Measurements from ENCODE around the gene GBA2. TPM values are rescaled to one million over a fixed set of nuclear protein-coding genes. Genes with fewer than 3 reads are reported as not detected.

The GBA2 gene
- total and polyA plus RNA-seq, 2 donors (not counting 3 experiments of a cell fraction or from before 2014, with no cell fraction given), result 110 to 158 TPM

DNA sequence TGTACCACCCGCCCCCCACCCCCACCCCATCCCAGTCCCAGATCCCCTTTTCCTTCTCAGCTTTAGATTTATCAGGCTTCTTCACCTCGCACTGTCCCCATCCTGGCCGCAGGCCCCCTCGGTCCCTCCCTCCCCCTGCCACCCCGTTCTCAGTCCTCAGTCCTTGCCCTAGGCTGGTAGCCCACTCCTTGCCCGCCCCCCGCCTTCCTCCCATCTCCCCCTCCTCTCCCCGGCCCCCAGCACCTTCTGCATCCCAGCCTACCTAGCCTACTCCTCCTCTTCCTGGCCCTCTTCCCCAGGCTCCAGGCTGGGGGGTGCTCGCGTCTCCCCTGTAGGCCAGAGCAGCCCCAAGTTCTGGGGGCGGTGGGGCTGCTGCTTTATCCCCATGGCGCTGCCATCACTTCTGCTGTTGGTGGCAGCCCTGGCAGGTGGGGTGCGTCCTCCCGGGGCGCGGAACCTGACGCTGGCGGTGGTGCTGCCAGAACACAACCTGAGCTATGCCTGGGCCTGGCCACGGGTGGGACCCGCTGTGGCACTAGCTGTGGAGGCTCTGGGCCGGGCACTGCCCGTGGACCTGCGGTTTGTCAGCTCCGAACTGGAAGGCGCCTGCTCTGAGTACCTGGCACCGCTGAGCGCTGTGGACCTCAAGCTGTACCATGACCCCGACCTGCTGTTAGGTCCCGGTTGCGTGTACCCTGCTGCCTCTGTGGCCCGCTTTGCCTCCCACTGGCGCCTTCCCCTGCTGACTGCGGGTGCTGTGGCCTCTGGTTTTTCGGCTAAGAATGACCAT lies 43.2 kb upstream of the GBA2 start:
- FAIRE-seq (no peak), DNase-seq (ENCODE audit: low read depth, low spot score) (no peak)
- peak overlapping the region; percentile 76 for H2AFZ ChIP-seq (ENCODE audit: low read depth, low read length)
- H3K27me3 ChIP-seq (ENCODE audit: control insufficient read depth in 2 of 2, insufficient read depth in 2 of 2, low read length in 2 of 2), result no peaks in the 10 kb centered on the region
- peaks cover 7% of the 10 kb centered on the region for H3K79me2 ChIP-seq (ENCODE audit: control insufficient read depth, insufficient read depth, low read length)
- H3K9me3 ChIP-seq (replicated peaks; ENCODE audit: control insufficient read depth, insufficient read depth, low read length), result no peaks in the 10 kb centered on the region
- H4K20me1 ChIP-seq (replicated peaks; ENCODE audit: control insufficient read depth, extremely low read depth, insufficient read depth, low read length), result no peaks in the 10 kb centered on the region
- ChIA-PET POLR2A (no interaction called here), CTCF (interaction anchor here (0.7 to 6.5 kb wide), 10 partner anchors 20 to 154 kb away, joined by 3 to 277 read pairs (median 6); partner anchors contain the start of genes FAM221B, GBA2, HINT2 and MSMP)
- no peaks in the 10 kb centered on the region for H3K9me1 ChIP-seq (replicated peaks; ENCODE audit: control insufficient read depth, extremely low read depth, insufficient read depth, low read length)
- H3K4me3 ChIP-seq (replicated peaks in 1 of 3; ENCODE audit: insufficient read depth in 1 of 3, low read depth in 1 of 3, low read length in 3 of 3), result peak overlapping the region in 1 of 3 experiments; percentile 36
- TF ChIP-seq POLR2A (IDR thresholded peaks at IDR 0.05; ENCODE audit: low read depth, low read length), result no peak
- TF ChIP-seq, protein P1, sequence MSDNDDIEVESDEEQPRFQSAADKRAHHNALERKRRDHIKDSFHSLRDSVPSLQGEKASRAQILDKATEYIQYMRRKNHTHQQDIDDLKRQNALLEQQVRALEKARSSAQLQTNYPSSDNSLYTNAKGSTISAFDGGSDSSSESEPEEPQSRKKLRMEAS (IDR thresholded peaks at IDR 0.05; ENCODE audit: insufficient read depth, insufficient read length), result no peak
- no peak for TF ChIP-seq POLR2AphosphoS5 (IDR thresholded peaks at IDR 0.05; ENCODE audit: insufficient read depth, low read depth, low read length)
- no peak for TF ChIP-seq GATA2 (IDR thresholded peaks at IDR 0.05; ENCODE audit: insufficient read depth, insufficient read length, low read depth, low read length)
- TF ChIP-seq, protein P2, sequence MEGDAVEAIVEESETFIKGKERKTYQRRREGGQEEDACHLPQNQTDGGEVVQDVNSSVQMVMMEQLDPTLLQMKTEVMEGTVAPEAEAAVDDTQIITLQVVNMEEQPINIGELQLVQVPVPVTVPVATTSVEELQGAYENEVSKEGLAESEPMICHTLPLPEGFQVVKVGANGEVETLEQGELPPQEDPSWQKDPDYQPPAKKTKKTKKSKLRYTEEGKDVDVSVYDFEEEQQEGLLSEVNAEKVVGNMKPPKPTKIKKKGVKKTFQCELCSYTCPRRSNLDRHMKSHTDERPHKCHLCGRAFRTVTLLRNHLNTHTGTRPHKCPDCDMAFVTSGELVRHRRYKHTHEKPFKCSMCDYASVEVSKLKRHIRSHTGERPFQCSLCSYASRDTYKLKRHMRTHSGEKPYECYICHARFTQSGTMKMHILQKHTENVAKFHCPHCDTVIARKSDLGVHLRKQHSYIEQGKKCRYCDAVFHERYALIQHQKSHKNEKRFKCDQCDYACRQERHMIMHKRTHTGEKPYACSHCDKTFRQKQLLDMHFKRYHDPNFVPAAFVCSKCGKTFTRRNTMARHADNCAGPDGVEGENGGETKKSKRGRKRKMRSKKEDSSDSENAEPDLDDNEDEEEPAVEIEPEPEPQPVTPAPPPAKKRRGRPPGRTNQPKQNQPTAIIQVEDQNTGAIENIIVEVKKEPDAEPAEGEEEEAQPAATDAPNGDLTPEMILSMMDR (IDR thresholded peaks at IDR 0.05; ENCODE audit: extremely low read depth in 1 of 2, insufficient read depth in 1 of 2, low read depth in 1 of 2, low read length in 2 of 2), result no peak
- TF ChIP-seq FOS (IDR thresholded peaks at IDR 0.05; ENCODE audit: borderline replicate concordance, insufficient read depth, low read length), result no peak
- TF ChIP-seq MYC (IDR thresholded peaks at IDR 0.05; ENCODE audit: low read depth, low read length), result no peak
- TF ChIP-seq JUN (IDR thresholded peaks at IDR 0.05; ENCODE audit: borderline replicate concordance, insufficient read depth, insufficient read length, low read depth), result no peak
- no peak for TF ChIP-seq EZH2 (IDR thresholded peaks at IDR 0.05; ENCODE audit: borderline replicate concordance, low read depth, low read length, severe bottlenecking)
- no peak overlapping the region for H3K9ac ChIP-seq (replicated peaks; ENCODE audit: extremely low read depth, insufficient read depth, low read length)
- no peak overlapping the region for H3K27ac ChIP-seq (ENCODE audit: insufficient read depth, low read depth, low read length)
- intact Hi-C loops (cut with micrococcal nuclease), result no loop called here
- no peak overlapping the region for H3K4me2 ChIP-seq (ENCODE audit: insufficient read depth, low read length)
- peaks cover 30% of the 10 kb centered on the region for H3K4me1 ChIP-seq (ENCODE audit: control insufficient read depth, extremely low read depth, insufficient read depth, low read length)
- no peaks in the 10 kb centered on the region for H3K36me3 ChIP-seq (ENCODE audit: control insufficient read depth in 2 of 2, extremely low read depth in 1 of 2, insufficient read depth in 2 of 2, low read length in 2 of 2)
- TSS peak; percentile 24 for BruUV-seq (replicated peaks)
- dilution Hi-C loops (cut with MboI; ENCODE audit: extremely low pct_ligation_motif_present, low sequenced_read_pairs), result no loop called here
